AG09309 (cell line): ENCODE measurements around the gene UFD1.

Source experiments
- DNase-seq: peaks from one replicate; pipeline ENCODE4 v3.0.0-alpha.2; 2010; ENCODE audit warnings: low read depth
- H3K4me3 ChIP-seq: 2 replicates; pipeline ENCODE4 v1.5.1; 2011; ENCODE audit warnings: mild to moderate bottlenecking, low read depth, low read length, moderate library complexity; ENCODE audit not compliant: control insufficient read depth
- CTCF ChIP-seq: IDR thresholded peaks from 2 replicates; pipeline ENCODE4 v1.5.1; 2011; ENCODE audit warnings: mild to moderate bottlenecking, low read depth, low read length, inconsistent platforms; ENCODE audit not compliant: insufficient read depth, control insufficient read depth; ENCODE audit errors: missing control alignments

The UFD1 gene

GRCh38 chr22:19478901-19479354, at the start of gene UFD1:
Gene UFD1 (minus strand): TSS chr22:19479193. CDS start chr22:19479085, 108 bp downstream.
- H3K4me3 ChIP-seq: peak within 1 kb of the TSS; percentile 91
- DNase-seq: peak; percentile 25
- TF ChIP-seq CTCF: no peak

GRCh38 chr22:19527861-19528417, 48.9 kb upstream of the UFD1 start:
- H3K4me3 ChIP-seq: no peak overlapping the region
- TF ChIP-seq CTCF: no peak
- peak; percentile 4 for DNase-seq

GRCh38 chr22:19527321-19527721, 48.3 kb upstream of the UFD1 start:
- no peak overlapping the region for H3K4me3 ChIP-seq
- DNase-seq: no peak
- no peak for TF ChIP-seq CTCF

GRCh38 chr22:19526702-19527111, 47.7 kb upstream of the UFD1 start:
- no peak for TF ChIP-seq CTCF
- DNase-seq: no peak
- H3K4me3 ChIP-seq: no peak overlapping the region

- H3K4me3 ChIP-seq: no peak overlapping the region
- no peak for TF ChIP-seq CTCF
- DNase-seq: no peak
Measured at GRCh38 chr22:19526076-19526701, 47.2 kb upstream of the UFD1 start.

GRCh38 chr22:19525666-19526065, 46.7 kb upstream of the UFD1 start:
- TF ChIP-seq CTCF: no peak
- DNase-seq: no peak
- no peak overlapping the region for H3K4me3 ChIP-seq
